EL (cell line): ENCODE data around the gene TRAIP.
A peak's percentile ranks its signal among the peaks of the same experiment; 100 is the strongest.
"Not testable (repeated sequence)": the region's sequence is repeated elsewhere in the genome, so short reads cannot be mapped to it uniquely, and the experiment has no call there.

Experiments
- DNase-seq: peaks from one replicate; pipeline ENCODE4 v3.0.0-alpha.2; 2016

Gene TRAIP

GRCh38 chr3:49790626-49791411 lies 65.5 kb downstream of the TRAIP start:
- DNase-seq: peak; percentile 85

GRCh38 chr3:49788056-49788455 lies 68.3 kb downstream of the TRAIP start:
- no peak for DNase-seq

GRCh38 chr3:49787536-49787935 lies 68.8 kb downstream of the TRAIP start:
- no peak for DNase-seq

GRCh38 chr3:49787182-49787464 lies 69.2 kb downstream of the TRAIP start:
- DNase-seq: no peak

- peak; percentile 100 for DNase-seq
Measured at GRCh38 chr3:49786357-49787181, 69.8 kb downstream of the TRAIP start, which contains the start of gene IP6K1. Gene IP6K1 (minus strand): TSS chr3:49786542. CDS start chr3:49748040, 38,502 bp downstream.

- peak; percentile 50 for DNase-seq
Measured at GRCh38 chr3:49785565-49786356, 70.6 kb downstream of the TRAIP start.

GRCh38 chr3:49782277-49782676 lies 74.1 kb downstream of the TRAIP start:
- DNase-seq: not testable (repeated sequence)

GRCh38 chr3:49781415-49782199 lies 74.8 kb downstream of the TRAIP start:
- no peak for DNase-seq

GRCh38 chr3:49780975-49781365 lies 75.4 kb downstream of the TRAIP start:
- not testable (repeated sequence) for DNase-seq

GRCh38 chr3:49780080-49780974 lies 76.0 kb downstream of the TRAIP start:
- DNase-seq: no peak

- DNase-seq: no peak
Measured at GRCh38 chr3:49779358-49780079, 76.8 kb downstream of the TRAIP start.
